ENCODE results near the gene HLA-G. TPM values are rescaled to one million over a fixed set of nuclear protein-coding genes. Genes with fewer than 3 reads are reported as not detected.
"Not testable (repeated sequence)": the region's sequence is repeated elsewhere in the genome, so short reads cannot be mapped to it uniquely, and the experiment has no call there.

Gene HLA-G
- total RNA-seq, 4 donors from 2014 or later = not detected

DNA sequence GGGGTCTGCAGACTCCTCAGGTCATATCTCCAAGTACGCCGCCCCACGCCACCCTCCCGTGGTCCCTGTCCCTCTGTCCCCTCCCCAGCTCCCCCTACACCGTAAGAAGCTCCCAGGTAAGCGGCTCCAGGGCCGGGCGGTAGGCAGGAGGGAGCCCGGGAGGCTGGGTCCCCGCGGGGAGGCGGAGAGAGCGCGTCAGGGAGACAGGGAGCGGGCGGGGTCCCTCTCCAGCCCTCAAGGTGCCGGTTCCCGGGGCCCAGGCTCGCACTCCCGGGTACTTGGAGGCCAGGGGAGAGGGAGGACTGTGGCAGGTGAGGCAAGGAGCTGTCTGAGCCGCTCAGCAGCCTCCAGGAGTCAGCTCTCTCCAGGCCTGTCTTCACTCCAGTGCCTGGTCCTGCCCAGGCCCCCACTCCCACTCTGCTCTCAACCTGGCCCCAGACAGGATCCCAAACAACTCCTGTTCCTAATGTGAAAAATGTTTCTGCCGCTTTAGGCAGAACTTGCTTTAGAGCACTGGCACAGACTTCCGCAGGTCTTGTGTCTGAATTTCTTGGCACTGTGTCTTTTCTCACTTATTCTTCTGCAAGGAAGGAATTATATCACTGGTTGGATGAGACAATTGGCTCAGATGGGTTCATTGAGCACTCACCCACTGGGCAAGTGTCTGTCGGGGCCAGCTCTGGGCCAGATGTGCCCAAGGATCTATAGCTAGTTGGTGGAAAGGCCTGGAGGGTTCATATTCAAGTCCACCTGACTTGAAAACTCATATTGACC lies 36.6 kb downstream of the HLA-G start:
- TF ChIP-seq, protein P1, sequence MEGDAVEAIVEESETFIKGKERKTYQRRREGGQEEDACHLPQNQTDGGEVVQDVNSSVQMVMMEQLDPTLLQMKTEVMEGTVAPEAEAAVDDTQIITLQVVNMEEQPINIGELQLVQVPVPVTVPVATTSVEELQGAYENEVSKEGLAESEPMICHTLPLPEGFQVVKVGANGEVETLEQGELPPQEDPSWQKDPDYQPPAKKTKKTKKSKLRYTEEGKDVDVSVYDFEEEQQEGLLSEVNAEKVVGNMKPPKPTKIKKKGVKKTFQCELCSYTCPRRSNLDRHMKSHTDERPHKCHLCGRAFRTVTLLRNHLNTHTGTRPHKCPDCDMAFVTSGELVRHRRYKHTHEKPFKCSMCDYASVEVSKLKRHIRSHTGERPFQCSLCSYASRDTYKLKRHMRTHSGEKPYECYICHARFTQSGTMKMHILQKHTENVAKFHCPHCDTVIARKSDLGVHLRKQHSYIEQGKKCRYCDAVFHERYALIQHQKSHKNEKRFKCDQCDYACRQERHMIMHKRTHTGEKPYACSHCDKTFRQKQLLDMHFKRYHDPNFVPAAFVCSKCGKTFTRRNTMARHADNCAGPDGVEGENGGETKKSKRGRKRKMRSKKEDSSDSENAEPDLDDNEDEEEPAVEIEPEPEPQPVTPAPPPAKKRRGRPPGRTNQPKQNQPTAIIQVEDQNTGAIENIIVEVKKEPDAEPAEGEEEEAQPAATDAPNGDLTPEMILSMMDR (IDR thresholded peaks at IDR 0.05) = no peak
- no peak for DNase-seq (ENCODE audit: low spot score)
- peak; percentile 30 for ATAC-seq (ENCODE audit: low FRiP score)

DNA sequence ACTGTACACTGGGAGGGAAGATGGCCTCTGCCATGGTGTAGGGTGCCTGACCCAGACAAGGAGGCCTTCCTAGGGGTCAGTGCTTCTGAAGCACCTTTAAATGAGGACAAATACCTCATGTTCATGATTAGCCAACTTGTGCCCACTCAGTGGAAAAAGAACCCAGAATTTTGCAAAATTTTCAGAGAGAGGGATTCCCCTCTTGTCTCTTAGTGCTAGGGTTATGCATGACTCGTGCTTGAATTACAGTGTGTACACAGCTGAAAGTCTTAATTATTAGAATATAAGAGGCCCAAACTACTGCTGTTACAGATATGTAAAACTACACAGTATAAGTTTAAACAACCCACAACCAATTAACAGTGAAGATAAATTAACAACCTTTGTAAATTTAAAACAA lies 38.0 kb downstream of the HLA-G start:
- TF ChIP-seq, protein P1 (IDR thresholded peaks at IDR 0.05) = no peak
- ATAC-seq (ENCODE audit: low FRiP score) (no peak), DNase-seq (ENCODE audit: low spot score) (no peak)

DNA sequence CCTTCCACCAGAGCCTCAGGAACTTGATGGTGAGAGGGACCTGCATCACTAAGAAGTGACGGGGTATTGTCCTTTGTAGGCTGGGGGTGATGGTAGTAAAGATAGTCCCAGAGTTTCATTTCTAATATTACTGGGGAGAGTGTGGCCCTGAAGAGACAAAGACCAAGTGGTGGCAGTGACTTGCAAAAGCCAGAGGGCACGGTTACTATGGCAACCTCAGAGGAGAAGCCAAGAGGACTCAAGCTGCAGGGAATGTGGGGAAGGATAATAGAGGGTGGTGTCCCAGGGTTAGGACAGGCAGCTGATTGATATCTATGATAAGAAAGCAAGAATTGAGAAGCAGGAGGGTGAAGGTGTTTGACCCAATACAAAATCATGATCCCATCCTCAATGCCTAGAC lies 42.5 kb downstream of the HLA-G start:
- TF ChIP-seq, protein P1 (IDR thresholded peaks at IDR 0.05) = no peak
- no peak for DNase-seq (ENCODE audit: low spot score)
- no peak for ATAC-seq (ENCODE audit: low FRiP score)

DNA sequence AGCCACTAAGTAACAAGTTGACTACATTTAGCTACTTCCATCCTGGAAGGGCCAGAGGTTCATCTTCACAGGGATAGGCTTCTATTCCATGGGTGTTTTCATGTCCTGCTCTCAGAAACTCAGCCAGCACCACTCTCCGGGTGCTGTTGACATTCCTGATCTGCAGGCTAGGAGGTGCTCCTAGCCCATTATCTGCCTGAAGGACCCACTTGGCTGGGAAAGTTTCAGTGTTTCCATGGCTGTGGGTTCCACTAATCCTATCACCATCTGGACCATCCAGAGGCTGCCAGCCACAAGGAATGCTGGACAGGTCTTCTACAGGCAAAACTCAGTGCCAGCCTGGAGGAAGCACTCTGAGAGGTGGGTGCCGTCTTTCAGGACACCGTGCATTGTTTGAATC lies 45.2 kb downstream of the HLA-G start:
- DNase-seq (ENCODE audit: low spot score) = no peak
- TF ChIP-seq, protein P1 (IDR thresholded peaks at IDR 0.05) = no peak
- ATAC-seq (ENCODE audit: low FRiP score) = no peak

DNA sequence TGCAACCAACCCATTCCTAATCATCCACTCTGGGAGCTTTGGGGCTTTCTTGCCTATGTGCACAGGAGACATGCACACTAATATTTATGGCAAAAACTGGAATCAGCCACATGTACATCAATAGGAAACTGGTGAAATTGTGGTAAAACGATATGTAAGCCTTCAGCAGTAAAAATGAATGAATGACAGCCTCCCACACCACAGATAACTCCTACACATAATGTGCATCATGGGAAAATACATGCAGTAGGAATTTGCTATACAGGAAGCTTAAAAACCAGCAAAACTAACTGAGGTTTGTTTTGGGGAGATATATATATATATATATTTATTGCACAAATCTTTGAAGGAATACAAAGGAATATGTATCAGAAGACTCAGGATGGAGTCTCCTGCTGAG lies 47.6 kb downstream of the HLA-G start:
- TF ChIP-seq, protein P1 (IDR thresholded peaks at IDR 0.05) = no peak
- ATAC-seq (ENCODE audit: low FRiP score) (no peak), DNase-seq (ENCODE audit: low spot score) (no peak)

DNA sequence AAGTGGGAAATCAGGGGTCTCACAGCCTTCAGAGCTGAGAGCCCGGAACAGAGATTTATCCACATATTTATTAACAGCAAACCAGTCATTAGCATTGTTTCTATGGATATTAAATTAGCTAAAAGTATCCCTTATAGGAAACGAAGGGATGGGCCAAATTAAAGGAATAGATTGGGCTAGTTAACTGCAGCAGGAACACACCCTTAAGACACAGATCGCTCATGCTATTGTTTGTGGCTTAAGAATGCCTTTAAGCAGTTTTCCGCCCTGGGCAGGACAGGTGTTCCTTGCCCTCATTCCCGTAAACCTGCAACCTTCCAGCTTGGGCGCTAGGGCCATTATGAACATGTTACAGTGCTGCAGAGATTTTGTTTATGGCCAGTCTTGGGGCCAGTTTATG lies 48.1 kb downstream of the HLA-G start:
- not testable (repeated sequence) for ATAC-seq (ENCODE audit: low FRiP score); DNase-seq (ENCODE audit: low spot score)

Small RNA genes within 50 kb of the gene (small RNA-seq; reads per million reads assigned to genes)
- not detected for gene MICG

Other genes starting within 250 kb of the HLA-G start
- gene OR2H2, start 242.7 kb upstream of the HLA-G start, total RNA-seq = not detected
- 10 to 100 TPM; 18.5 to 41.8 (median 21.9) TPM for gene GABBR1, start 194.6 kb upstream of the HLA-G start, total RNA-seq
- gene MOG, start 170.7 kb upstream of the HLA-G start, total RNA-seq = not detected
- gene ZFP57, start 146.7 kb upstream of the HLA-G start, total RNA-seq = 1 to 10 TPM in 2 of 4 donors, not detected in 2; 1.9 to 2.7 TPM
- 100 to 1,000 TPM in 1 of 4 donors, 10 to 100 TPM in 3; 44.0 to 211 (median 76.3) TPM for gene HLA-F, start 104.4 kb upstream of the HLA-G start, total RNA-seq
- gene HLA-A, start 114.7 kb downstream of the HLA-G start, total RNA-seq = 100 to 1,000 TPM; 354 to 771 (median 610) TPM
- 10 to 100 TPM; 22.5 to 39.2 (median 24.9) TPM for gene POLR1H, start 233.4 kb downstream of the HLA-G start, total RNA-seq
- 10 to 100 TPM; 27.9 to 38.4 (median 30.7) TPM for gene PPP1R11, start 239.4 kb downstream of the HLA-G start, total RNA-seq
- 1 to 10 TPM in 1 of 4 donors, under 1 TPM in 3; 0.36 to 1.7 (median 0.71) TPM for gene RNF39, start 247.9 kb downstream of the HLA-G start, total RNA-seq

Data from omental fat pad (tissue), 4 donors.